Suprapubic skin (tissue), 4 donors: ENCODE results near the gene SLX1A.

Experiments
- CTCF ChIP-seq, 2 donors: fragments of 200-600 bp in 1 of 2; fragments of 450-650 bp in 1 of 2; sonication (generic) in 1 of 2; IDR thresholded peaks; one replicate each; pipeline ENCODE4 v1.5.1; 2016 to 2019; ENCODE audit warnings: antibody characterized with exemption in 2 of 2, mild to moderate bottlenecking in 1 of 2, moderate library complexity in 1 of 2
- EP300 ChIP-seq: sonication (generic); formaldehyde crosslinking; IDR thresholded peaks from one replicate; pipeline ENCODE4 v1.6.1; 2017; ENCODE audit warnings: antibody characterized with exemption
- POLR2A ChIP-seq, 2 donors: fragments of 450-650 bp; IDR thresholded peaks; one replicate each; pipeline ENCODE4 v1.6.1; 2017; ENCODE audit warnings: antibody characterized with exemption in 2 of 2, mild to moderate bottlenecking in 2 of 2, moderate library complexity in 2 of 2
- POLR2AphosphoS5 ChIP-seq, 3 donors: sonication (generic); formaldehyde crosslinking; IDR thresholded peaks; one replicate each; pipeline ENCODE4 v1.6.1; 2017; ENCODE audit warnings: antibody characterized with exemption in 3 of 3

- TF ChIP-seq CTCF (IDR thresholded peaks at IDR 0.05) (no peak), POLR2A (IDR thresholded peaks at IDR 0.05) (no peak), POLR2AphosphoS5 (IDR thresholded peaks at IDR 0.05) (no peak), EP300 (no peak)
Measured at GRCh38 chr16:30180741-30181140, 12.9 kb upstream of the SLX1A start.
